HG02870 (cell line): ENCODE measurements around the gene TXNRD1.
"Not testable (repeated sequence)": the region's sequence is repeated elsewhere in the genome, so short reads cannot be mapped to it uniquely, and the experiment has no call there.

Experiments used
- ATAC-seq: cut with Tn5 transposase; IDR thresholded peaks from one replicate; pipeline ENCODE4 v1.9.1; 2021; ENCODE audit warnings: mild to moderate bottlenecking, moderate library complexity; ENCODE audit not compliant: unreplicated experiment

TXNRD1 gene

GRCh38 chr12:104319918-104320626 is 104.5 kb downstream of the TXNRD1 start:
- no peak for ATAC-seq

- no peak for ATAC-seq
Observed at GRCh38 chr12:104320627-104321024, 105.0 kb downstream of the TXNRD1 start.

GRCh38 chr12:104321949-104322348 is 106.4 kb downstream of the TXNRD1 start:
- no peak for ATAC-seq

- not testable (repeated sequence) for ATAC-seq
Observed at GRCh38 chr12:104322533-104322932, 107.0 kb downstream of the TXNRD1 start.

- ATAC-seq = no peak
Observed at GRCh38 chr12:104323899-104324298, 108.3 kb downstream of the TXNRD1 start.

- not testable (repeated sequence) for ATAC-seq
Observed at GRCh38 chr12:104328278-104328677, 112.7 kb downstream of the TXNRD1 start.

- ATAC-seq = no peak
Observed at GRCh38 chr12:104328790-104329189, 113.2 kb downstream of the TXNRD1 start.

GRCh38 chr12:104329707-104330532 is 114.3 kb downstream of the TXNRD1 start:
- ATAC-seq = no peak

GRCh38 chr12:104331376-104331775 is 115.8 kb downstream of the TXNRD1 start:
- no peak for ATAC-seq

- not testable (repeated sequence) for ATAC-seq
Observed at GRCh38 chr12:104332273-104332672, 116.7 kb downstream of the TXNRD1 start.

- ATAC-seq = no peak
Observed at GRCh38 chr12:104333692-104334255, 118.2 kb downstream of the TXNRD1 start.

GRCh38 chr12:104334581-104334980 is 119.0 kb downstream of the TXNRD1 start:
- no peak for ATAC-seq

- no peak for ATAC-seq
Observed at GRCh38 chr12:104336115-104336514, 120.5 kb downstream of the TXNRD1 start.

- no peak for ATAC-seq
Observed at GRCh38 chr12:104337030-104337558, 121.5 kb downstream of the TXNRD1 start.

- no peak for ATAC-seq
Observed at GRCh38 chr12:104339663-104340062, 124.1 kb downstream of the TXNRD1 start.

GRCh38 chr12:104340177-104340576 is 124.6 kb downstream of the TXNRD1 start:
- ATAC-seq = no peak

- ATAC-seq = no peak
Observed at GRCh38 chr12:104340925-104341611, 125.5 kb downstream of the TXNRD1 start.

- no peak for ATAC-seq
Observed at GRCh38 chr12:104342147-104342546, 126.6 kb downstream of the TXNRD1 start.

- ATAC-seq = no peak
Observed at GRCh38 chr12:104342635-104343249, 127.2 kb downstream of the TXNRD1 start.

GRCh38 chr12:104344682-104345081 is 129.1 kb downstream of the TXNRD1 start:
- ATAC-seq = no peak
